Activated CD8-positive, alpha-beta memory T cell treated with anti-CD3 and anti-CD28 coated beads, Interleukin-2, amount 50 U/mL, for 1 hour (primary cell): Measurements from ENCODE around the gene SERPING1.

Experiments
- DNase-seq: peaks from one replicate; pipeline ENCODE4 v3.0.0-alpha.2; 2020; ENCODE audit errors: extremely low read depth

SERPING1 gene

GRCh38 chr11:57638005-57638781, 40.7 kb downstream of the SERPING1 start:
- DNase-seq, result no peak

- no peak for DNase-seq
Measured at GRCh38 chr11:57638811-57639320, 41.4 kb downstream of the SERPING1 start.

- DNase-seq, result no peak
Measured at GRCh38 chr11:57639321-57640067, 42.0 kb downstream of the SERPING1 start.

- DNase-seq, result no peak
Measured at GRCh38 chr11:57640068-57640800, 42.7 kb downstream of the SERPING1 start.

- DNase-seq, result no peak
Measured at GRCh38 chr11:57641011-57641807, 43.7 kb downstream of the SERPING1 start.

GRCh38 chr11:57643802-57644201, 46.3 kb downstream of the SERPING1 start:
- no peak for DNase-seq

- peak; percentile 79 for DNase-seq
Measured at GRCh38 chr11:57644748-57645688, 47.5 kb downstream of the SERPING1 start.

GRCh38 chr11:57645689-57646085, 48.2 kb downstream of the SERPING1 start:
- no peak for DNase-seq

- no peak for DNase-seq
Measured at GRCh38 chr11:57646194-57646798, 48.8 kb downstream of the SERPING1 start.

GRCh38 chr11:57646799-57647303, 49.4 kb downstream of the SERPING1 start:
- no peak for DNase-seq

GRCh38 chr11:57647372-57647771, 49.9 kb downstream of the SERPING1 start:
- no peak for DNase-seq

- no peak for DNase-seq
Measured at GRCh38 chr11:57647960-57648800, 50.7 kb downstream of the SERPING1 start.

GRCh38 chr11:57648801-57649735, 51.6 kb downstream of the SERPING1 start:
- no peak for DNase-seq

GRCh38 chr11:57649826-57650738, 52.6 kb downstream of the SERPING1 start, which contains the start of gene YPEL4:
Gene YPEL4, minus strand, starts transcription at chr11:57649912. Its CDS starts 2,805 bp downstream, at chr11:57647107.
- peak; percentile 77 for DNase-seq

GRCh38 chr11:57650739-57651090, 53.2 kb downstream of the SERPING1 start:
- no peak for DNase-seq

- DNase-seq, result no peak
Measured at GRCh38 chr11:57651408-57651807, 53.9 kb downstream of the SERPING1 start.
